Lung (tissue), 10 donors: ENCODE measurements around the gene FAM156A. TPM values are rescaled to one million over a fixed set of nuclear protein-coding genes. Genes with fewer than 3 reads are reported as not detected.
"Not testable (repeated sequence)": the region's sequence is repeated elsewhere in the genome, so short reads cannot be mapped to it uniquely, and the experiment has no call there.

ENCODE experiments used
- ATAC-seq: fragments of 200-7000 bp; cut with Tn5 transposase; one replicate; pipeline ENCODE4 v1.9.1; 2020; ENCODE audit warnings: moderate number of reproducible peaks; ENCODE audit not compliant: insufficient read depth, low FRiP score
- DNase-seq, 3 donors: peaks; one replicate each; pipeline ENCODE4 v3.0.0-alpha.2; 2013 to 2017
- H3K27ac ChIP-seq, 2 donors: one replicate each; pipeline ENCODE4 v1.5.1; 2013; ENCODE audit warnings: mild to moderate bottlenecking in 2 of 2, moderate library complexity in 2 of 2, control low read depth in 1 of 2, inconsistent platforms in 1 of 2, low read depth in 1 of 2, low read length in 1 of 2
- H3K27me3 ChIP-seq, 3 donors: one replicate each; pipeline ENCODE4 v1.5.1; 2013; ENCODE audit warnings: low read length in 2 of 3; ENCODE audit not compliant: control insufficient read depth in 3 of 3, insufficient read depth in 3 of 3
- H3K36me3 ChIP-seq, 4 donors: one replicate each; pipeline ENCODE4 v1.5.1; 2013; ENCODE audit warnings: low read length in 4 of 4, mild to moderate bottlenecking in 1 of 4, moderate library complexity in 1 of 4; ENCODE audit not compliant: control insufficient read depth in 4 of 4, insufficient read depth in 4 of 4
- H3K4me1 ChIP-seq, 5 donors: one replicate each; pipeline ENCODE4 v1.5.1; 2013; ENCODE audit warnings: low read length in 5 of 5, mild to moderate bottlenecking in 2 of 5, moderate library complexity in 1 of 5; ENCODE audit not compliant: control insufficient read depth in 5 of 5, insufficient read depth in 5 of 5
- H3K4me3 ChIP-seq: one replicate; pipeline ENCODE4 v1.5.1; 2013; ENCODE audit warnings: mild to moderate bottlenecking, control low read depth, moderate library complexity
- H3K9ac ChIP-seq, 2 donors: one replicate each; pipeline ENCODE4 v1.5.1; 2013; ENCODE audit warnings: low read length in 2 of 2, control low read depth in 1 of 2; ENCODE audit not compliant: insufficient read depth in 1 of 2
- H3K9me3 ChIP-seq, 4 donors: one replicate each; pipeline ENCODE4 v1.5.1; 2013; ENCODE audit warnings: low read length in 3 of 4, mild to moderate bottlenecking in 1 of 4, moderate library complexity in 1 of 4; ENCODE audit not compliant: control insufficient read depth in 4 of 4, insufficient read depth in 3 of 4
- WGBS, 2 donors: extraction: QIAGEN DNeasy Blood & Tissue Kit; methylation state at CpG; one replicate each; pipeline ENCODE4 v1.1.7; 2013; 5-methylcytosine and 5-hydroxymethylcytosine counted together
- polyA plus RNA-seq, 2 donors: library from polyadenylated mRNA; stranded (reverse); fragments of 200-250 nt; gene quantifications; one replicate each; pipeline ENCODE4 v1.2.1, GENCODE V29; 2013
- total RNA-seq, 2 donors: library from RNA; depleted of rRNA in 1 of 2; stranded (reverse); fragments of >200 nt in 1 of 2; gene quantifications; one replicate each; pipeline ENCODE4 v1.2.1, GENCODE V29; 2014 to 2021
- donor health status: Bipolar disorder and iron deficiency.
- donor health status: healthy.
- donor health status: DM: yes; HTN: yes; CAD: no.

FAM156A gene
- total and polyA plus RNA-seq, 4 donors: 14.0 to 21.4 (median 17.5) TPM

- not testable (repeated sequence) for H3K27ac ChIP-seq, H3K4me1 ChIP-seq, DNase-seq, ATAC-seq, H3K4me3 ChIP-seq, H3K9ac ChIP-seq, H3K36me3 ChIP-seq, H3K27me3 ChIP-seq, H3K9me3 ChIP-seq
- WGBS, 2 donors: no CpG with 5 or more reads among the region's 4 CpGs
These were observed 9.0 kb downstream of the FAM156A start for GRCh38 chrX:52949325-52949724.

- H3K4me1 ChIP-seq, H3K36me3 ChIP-seq, H3K9me3 ChIP-seq, H3K27me3 ChIP-seq, H3K9ac ChIP-seq, H3K27ac ChIP-seq, DNase-seq, ATAC-seq, H3K4me3 ChIP-seq: not testable (repeated sequence)
- no CpG with 5 or more reads among the region's 17 CpGs for WGBS, 2 donors
These were observed 10.1 kb downstream of the FAM156A start for GRCh38 chrX:52948265-52948664.

- not testable (repeated sequence) for H3K27me3 ChIP-seq, H3K36me3 ChIP-seq, DNase-seq, ATAC-seq, H3K9me3 ChIP-seq, H3K4me3 ChIP-seq, H3K9ac ChIP-seq, H3K27ac ChIP-seq, H3K4me1 ChIP-seq
- WGBS, 2 donors: no CpG with 5 or more reads among the region's 16 CpGs
These were observed 10.8 kb downstream of the FAM156A start for GRCh38 chrX:52947501-52947900.

DNA sequence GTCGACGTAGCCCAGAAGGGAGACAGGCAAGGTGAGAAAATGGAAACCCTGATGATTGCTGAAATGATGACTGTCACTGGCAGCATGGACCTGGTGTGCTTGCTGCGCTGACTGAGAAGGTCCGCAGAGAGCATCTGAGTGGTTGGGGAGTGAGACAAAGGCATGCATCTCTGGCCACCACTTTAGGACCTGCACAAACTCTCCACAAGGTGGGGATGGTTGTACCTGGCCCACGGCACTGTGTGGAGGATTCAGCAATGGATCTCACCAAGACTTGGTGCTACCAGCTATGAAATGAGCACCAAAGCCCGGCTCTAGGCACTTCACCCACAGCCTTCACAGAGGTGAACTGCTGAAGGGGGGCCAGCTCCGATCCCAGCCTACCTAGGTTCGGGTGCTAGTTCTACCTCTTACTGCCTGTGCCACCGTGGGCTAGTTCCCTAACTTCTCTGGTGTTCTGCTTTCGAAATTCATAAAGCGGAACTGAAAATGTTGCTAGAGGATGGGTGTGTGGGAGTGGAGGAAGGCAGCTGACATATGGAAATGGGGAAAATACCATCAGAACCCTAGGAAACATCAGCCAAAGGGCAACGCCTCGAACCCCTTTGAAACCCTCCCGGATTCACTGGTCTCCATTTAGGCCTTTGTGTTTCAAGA lies 12.4 kb downstream of the FAM156A start:
- H3K9ac ChIP-seq, H3K4me3 ChIP-seq, H3K27ac ChIP-seq, H3K9me3 ChIP-seq, DNase-seq, ATAC-seq, H3K27me3 ChIP-seq, H3K36me3 ChIP-seq, H3K4me1 ChIP-seq: not testable (repeated sequence)
- WGBS, 2 donors: no CpG with 5 or more reads among the region's 14 CpGs

DNA sequence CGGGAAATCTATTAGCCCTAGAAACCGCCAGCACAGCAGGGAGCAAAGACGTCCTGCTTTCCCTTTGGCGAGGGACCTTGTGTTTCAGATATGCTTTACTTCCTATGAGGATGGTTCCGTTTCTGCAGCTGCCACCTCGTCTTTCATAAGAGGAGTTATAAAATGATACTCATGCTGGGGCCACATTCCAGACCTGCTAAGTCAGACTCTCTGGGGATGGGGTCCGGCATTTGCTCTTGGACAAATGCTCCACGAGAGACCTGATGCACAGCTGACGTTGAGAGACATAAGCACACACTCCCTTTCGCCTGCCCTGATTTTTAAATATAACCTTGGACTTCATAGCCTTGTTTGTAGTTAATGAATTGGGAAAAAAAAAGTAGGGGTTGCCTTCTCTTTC lies 16.6 kb downstream of the FAM156A start:
- not testable (repeated sequence) for ATAC-seq, DNase-seq
- WGBS, 2 donors: no CpG with 5 or more reads among the region's 10 CpGs

GRCh38 chrX:52940704-52941103 lies 17.6 kb downstream of the FAM156A start:
- not testable (repeated sequence) for H3K4me1 ChIP-seq, H3K27ac ChIP-seq, H3K27me3 ChIP-seq, H3K4me3 ChIP-seq, H3K9me3 ChIP-seq, ATAC-seq, H3K36me3 ChIP-seq, DNase-seq, H3K9ac ChIP-seq
- WGBS, 2 donors: no CpG with 5 or more reads among the region's 4 CpGs

More for the DNA sequence above, 16.6 kb downstream of the FAM156A start:
- H3K36me3 ChIP-seq, H3K27ac ChIP-seq, H3K4me3 ChIP-seq, H3K27me3 ChIP-seq, H3K9ac ChIP-seq, H3K9me3 ChIP-seq, H3K4me1 ChIP-seq: not testable (repeated sequence)

- not testable (repeated sequence) for H3K27me3 ChIP-seq, DNase-seq, H3K9me3 ChIP-seq, ATAC-seq, H3K36me3 ChIP-seq, H3K4me1 ChIP-seq
- 0 to 3% methylated on average over 9 to 10 of the region's 10 CpGs for WGBS, 2 donors
- Histone ChIP-seq H3K4me3 (peak overlapping the region; percentile 41), H3K9ac (peak overlapping the region; percentile 81 to 87), H3K27ac (peak overlapping the region; percentile 85 to 93)
These were observed 22.9 kb downstream of the FAM156A start for GRCh38 chrX:52935470-52935784.
